ENCODE data around the gene RAD51B. TPM values are rescaled to one million over a fixed set of nuclear protein-coding genes. Genes with fewer than 3 reads are reported as not detected.
A peak's percentile ranks its signal among the peaks of the same experiment; 100 is the strongest.

The RAD51B gene
- total RNA-seq, 6 donors from 2014 or later = 10.6 to 63.9 (median 18.4) TPM

GRCh38 chr14:68293404-68293803 is 473.8 kb downstream of the RAD51B start:
- TF ChIP-seq POLR2AphosphoS5 (IDR thresholded peaks at IDR 0.05) (no peak), POLR2A (IDR thresholded peaks at IDR 0.05) (no peak), EP300 (IDR thresholded peaks at IDR 0.05) (no peak)
- TF ChIP-seq, protein P1, sequence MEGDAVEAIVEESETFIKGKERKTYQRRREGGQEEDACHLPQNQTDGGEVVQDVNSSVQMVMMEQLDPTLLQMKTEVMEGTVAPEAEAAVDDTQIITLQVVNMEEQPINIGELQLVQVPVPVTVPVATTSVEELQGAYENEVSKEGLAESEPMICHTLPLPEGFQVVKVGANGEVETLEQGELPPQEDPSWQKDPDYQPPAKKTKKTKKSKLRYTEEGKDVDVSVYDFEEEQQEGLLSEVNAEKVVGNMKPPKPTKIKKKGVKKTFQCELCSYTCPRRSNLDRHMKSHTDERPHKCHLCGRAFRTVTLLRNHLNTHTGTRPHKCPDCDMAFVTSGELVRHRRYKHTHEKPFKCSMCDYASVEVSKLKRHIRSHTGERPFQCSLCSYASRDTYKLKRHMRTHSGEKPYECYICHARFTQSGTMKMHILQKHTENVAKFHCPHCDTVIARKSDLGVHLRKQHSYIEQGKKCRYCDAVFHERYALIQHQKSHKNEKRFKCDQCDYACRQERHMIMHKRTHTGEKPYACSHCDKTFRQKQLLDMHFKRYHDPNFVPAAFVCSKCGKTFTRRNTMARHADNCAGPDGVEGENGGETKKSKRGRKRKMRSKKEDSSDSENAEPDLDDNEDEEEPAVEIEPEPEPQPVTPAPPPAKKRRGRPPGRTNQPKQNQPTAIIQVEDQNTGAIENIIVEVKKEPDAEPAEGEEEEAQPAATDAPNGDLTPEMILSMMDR (IDR thresholded peaks at IDR 0.05) = no peak
- Histone ChIP-seq H3K27me3 (no peaks in the 10 kb centered on the region), H3K4me1 (peaks cover 4 to 22% (median 11%) of the 10 kb centered on the region in 4 donors), H3K9me3 (no peaks in the 10 kb centered on the region), H3K4me3 (no peak overlapping the region), H3K27ac (peak overlapping the region in 1 of 4 donors; percentile 16), H3K36me3 (no peaks in the 10 kb centered on the region)
- no peak for ATAC-seq (ENCODE audit: low FRiP score in 2 of 2)
- WGBS, 2 donors = 42 to 60% methylated on average over 5 of the region's 5 CpGs
- no peak for DNase-seq

- Histone ChIP-seq H3K9me3 (no peaks in the 10 kb centered on the region), H3K27me3 (no peaks in the 10 kb centered on the region), H3K27ac (no peak overlapping the region), H3K4me3 (no peak overlapping the region), H3K36me3 (no peaks in the 10 kb centered on the region), H3K4me1 (peaks cover 4 to 22% (median 11%) of the 10 kb centered on the region in 4 donors)
- DNase-seq (no peak), ATAC-seq (ENCODE audit: low FRiP score in 2 of 2) (peak; percentile 15 to 66)
- 83 to 84% methylated on average over 8 of the region's 8 CpGs for WGBS, 2 donors
- TF ChIP-seq EP300 (IDR thresholded peaks at IDR 0.05) (no peak), POLR2A (IDR thresholded peaks at IDR 0.05) (no peak), POLR2AphosphoS5 (IDR thresholded peaks at IDR 0.05) (no peak)
- TF ChIP-seq, protein P1 (IDR thresholded peaks at IDR 0.05) = no peak
Measured at GRCh38 chr14:68295316-68295816, 475.8 kb downstream of the RAD51B start.

GRCh38 chr14:68297039-68297438 is 477.5 kb downstream of the RAD51B start:
- no peaks in the 10 kb centered on the region for H3K36me3 ChIP-seq
- H3K27me3 ChIP-seq = no peaks in the 10 kb centered on the region
- H3K4me3 ChIP-seq = no peak overlapping the region
- H3K27ac ChIP-seq = no peak overlapping the region
- ATAC-seq (ENCODE audit: low FRiP score in 2 of 2) (no peak), DNase-seq (no peak)
- WGBS, 2 donors = 77 to 86% methylated on average over 4 of the region's 4 CpGs
- TF ChIP-seq, protein P1 (IDR thresholded peaks at IDR 0.05) = no peak
- TF ChIP-seq POLR2A (IDR thresholded peaks at IDR 0.05) (no peak), POLR2AphosphoS5 (IDR thresholded peaks at IDR 0.05) (no peak), EP300 (IDR thresholded peaks at IDR 0.05) (no peak)
- peaks cover 4 to 22% (median 11%) of the 10 kb centered on the region in 4 donors for H3K4me1 ChIP-seq
- no peaks in the 10 kb centered on the region for H3K9me3 ChIP-seq

DNA sequence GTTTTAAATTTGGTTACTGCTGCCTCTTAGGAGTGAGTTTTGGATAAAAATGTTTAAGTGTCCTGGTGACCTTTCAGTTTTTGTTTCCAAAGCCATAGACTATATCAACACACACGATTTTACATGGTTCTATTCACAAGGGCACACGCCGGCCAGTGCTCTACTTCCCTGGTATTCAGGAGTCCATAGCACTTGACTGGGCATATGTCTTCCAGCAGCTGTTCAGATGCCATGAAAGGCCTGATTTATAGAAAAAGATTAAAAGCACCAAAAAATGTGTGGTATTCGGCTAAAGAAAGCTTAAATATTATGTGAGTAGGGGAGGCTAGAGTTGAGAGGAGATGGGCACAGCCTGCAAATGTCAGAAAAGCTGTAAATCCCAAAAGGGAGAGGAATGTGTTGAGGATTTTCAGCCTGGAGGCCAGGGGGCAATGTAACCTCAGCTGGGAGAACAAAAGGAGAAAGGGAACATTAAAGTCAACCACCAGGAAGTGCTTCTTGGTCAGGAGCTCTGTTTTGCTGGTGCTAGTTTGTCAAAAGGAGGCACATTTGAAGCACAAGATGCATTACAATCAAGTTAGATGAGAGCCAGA is 478.4 kb downstream of the RAD51B start:
- WGBS, 2 donors = 81 to 86% methylated on average over 4 of the region's 4 CpGs
- Histone ChIP-seq H3K4me3 (no peak overlapping the region), H3K9me3 (peaks cover 0 to 7% (median 0%) of the 10 kb centered on the region in 4 donors), H3K36me3 (no peaks in the 10 kb centered on the region), H3K27me3 (no peaks in the 10 kb centered on the region), H3K4me1 (peaks cover 3 to 20% (median 7%) of the 10 kb centered on the region in 4 donors), H3K27ac (no peak overlapping the region)
- ATAC-seq (ENCODE audit: low FRiP score in 2 of 2) (no peak), DNase-seq (no peak)
- TF ChIP-seq, protein P1 (IDR thresholded peaks at IDR 0.05) = peak in 2 of 6 experiments; percentile 19 to 32
- TF ChIP-seq EP300 (IDR thresholded peaks at IDR 0.05) = no peak

DNA sequence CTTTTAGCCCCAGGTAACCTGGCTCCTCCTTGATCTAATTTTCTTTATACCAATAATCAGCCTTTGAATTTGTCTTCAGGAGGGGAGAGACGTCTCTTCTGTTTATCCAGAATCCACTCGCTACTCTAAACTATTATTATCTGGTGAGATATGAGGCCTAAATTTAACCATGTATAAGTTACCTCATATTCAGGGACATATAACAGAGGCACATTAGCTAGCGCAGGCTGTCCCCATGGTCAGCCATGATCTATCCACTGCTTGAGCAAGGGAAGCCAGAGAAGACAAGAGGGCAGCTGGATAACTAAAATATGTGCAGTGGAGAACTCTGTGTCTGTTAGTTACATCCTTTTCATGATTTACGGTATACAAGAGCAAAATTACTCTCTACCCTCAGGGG is 481.0 kb downstream of the RAD51B start:
- DNase-seq (no peak), ATAC-seq (ENCODE audit: low FRiP score in 2 of 2) (no peak)
- Histone ChIP-seq H3K27me3 (no peaks in the 10 kb centered on the region), H3K27ac (no peak overlapping the region), H3K36me3 (no peaks in the 10 kb centered on the region), H3K4me1 (peaks cover 0 to 4% (median 2%) of the 10 kb centered on the region in 4 donors), H3K4me3 (no peak overlapping the region), H3K9me3 (peaks cover 0 to 7% (median 0%) of the 10 kb centered on the region in 4 donors)
- WGBS, 2 donors = 92 to 94% methylated on average over 4 of the region's 4 CpGs
- no peak for TF ChIP-seq POLR2AphosphoS5 (IDR thresholded peaks at IDR 0.05)
- TF ChIP-seq, protein P1 (IDR thresholded peaks at IDR 0.05) = no peak
- TF ChIP-seq EP300 (IDR thresholded peaks at IDR 0.05) = no peak
- no peak for TF ChIP-seq POLR2A (IDR thresholded peaks at IDR 0.05)

Measured in upper lobe of left lung (tissue), 6 donors.